Measurements from ENCODE around the gene KIF25.
A peak's percentile ranks its signal among the peaks of the same experiment; 100 is the strongest.

Gene KIF25

GRCh38 chr6:168053086-168053956 lies 55.9 kb downstream of the KIF25 start:
- in situ Hi-C loops (cut with HindIII; ENCODE audit: low pct_ligation_motif_present, low pct_unique_long_range_greater_than_20kb, low sequenced_read_pairs) = no loop called here
- DNase-seq = no peak

DNA sequence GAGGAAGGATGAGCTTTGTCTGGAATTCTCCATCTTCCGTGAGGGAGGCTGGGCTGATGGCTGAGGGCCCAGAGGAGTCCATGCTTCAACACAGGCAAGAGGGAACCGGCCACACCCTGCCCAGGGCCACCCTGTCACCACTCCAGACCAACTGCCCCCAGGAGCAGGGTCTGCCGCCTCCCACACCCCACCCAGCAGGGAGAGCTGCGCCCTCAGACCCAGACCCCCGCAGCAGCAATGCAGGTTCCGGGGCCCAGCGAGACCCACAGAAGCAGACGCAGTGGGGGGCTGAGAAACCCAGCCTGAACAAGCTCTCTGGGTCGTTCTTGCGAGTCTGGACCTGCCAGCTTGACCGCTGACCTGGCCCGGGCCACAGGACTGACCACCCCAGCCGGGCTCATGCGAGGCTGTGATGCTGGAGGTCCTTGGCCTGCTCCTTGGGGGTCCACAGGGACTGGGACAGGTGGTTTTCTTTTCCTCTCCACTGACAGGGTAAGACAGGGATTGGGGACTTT lies 56.5 kb downstream of the KIF25 start:
- in situ Hi-C loops (cut with HindIII; ENCODE audit: low pct_ligation_motif_present, low pct_unique_long_range_greater_than_20kb, low sequenced_read_pairs) = no loop called here
- DNase-seq = no peak

- no peak for DNase-seq
- in situ Hi-C loops (cut with HindIII; ENCODE audit: low pct_ligation_motif_present, low pct_unique_long_range_greater_than_20kb, low sequenced_read_pairs) = no loop called here
These were observed 57.5 kb downstream of the KIF25 start for GRCh38 chr6:168054765-168055560.

GRCh38 chr6:168055696-168056489 lies 58.4 kb downstream of the KIF25 start:
- no peak for DNase-seq
- in situ Hi-C loops (cut with HindIII; ENCODE audit: low pct_ligation_motif_present, low pct_unique_long_range_greater_than_20kb, low sequenced_read_pairs) = no loop called here

DNA sequence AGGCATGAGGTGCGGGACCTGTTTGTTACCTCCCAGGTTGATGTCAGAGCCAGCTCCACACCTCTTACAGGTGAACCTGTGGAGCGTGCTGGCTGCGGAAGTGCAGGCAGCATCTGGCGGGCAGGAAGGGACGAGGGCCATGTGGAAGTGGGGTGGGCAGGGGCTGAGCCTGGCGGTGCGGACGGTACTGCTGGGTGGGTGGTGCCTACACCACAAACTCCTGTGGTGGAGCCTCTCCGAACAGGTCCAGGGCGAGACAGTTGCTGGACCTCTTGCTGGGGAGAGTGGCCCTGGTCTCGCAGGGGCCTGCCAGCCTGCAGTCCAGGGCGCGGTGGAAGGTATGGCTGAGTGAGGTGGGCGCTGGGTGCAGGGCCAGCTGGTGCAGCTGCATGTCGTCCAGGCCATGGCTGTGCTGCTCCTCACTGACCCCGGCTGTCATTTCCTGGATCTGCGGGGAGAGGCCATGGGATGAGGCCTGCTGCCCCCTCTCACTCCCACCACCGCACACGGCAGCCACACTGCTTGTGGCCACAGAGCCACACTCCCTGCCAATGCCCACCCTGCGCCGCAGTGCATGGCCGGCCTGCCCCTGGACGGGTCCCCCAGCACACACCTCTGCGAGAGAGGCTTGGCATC lies 59.5 kb downstream of the KIF25 start:
- in situ Hi-C loops (cut with HindIII; ENCODE audit: low pct_ligation_motif_present, low pct_unique_long_range_greater_than_20kb, low sequenced_read_pairs) = no loop called here
- no peak for DNase-seq

- in situ Hi-C loops (cut with HindIII; ENCODE audit: low pct_ligation_motif_present, low pct_unique_long_range_greater_than_20kb, low sequenced_read_pairs) = no loop called here
- no peak for DNase-seq
These were observed 60.4 kb downstream of the KIF25 start for GRCh38 chr6:168057836-168058235.

DNA sequence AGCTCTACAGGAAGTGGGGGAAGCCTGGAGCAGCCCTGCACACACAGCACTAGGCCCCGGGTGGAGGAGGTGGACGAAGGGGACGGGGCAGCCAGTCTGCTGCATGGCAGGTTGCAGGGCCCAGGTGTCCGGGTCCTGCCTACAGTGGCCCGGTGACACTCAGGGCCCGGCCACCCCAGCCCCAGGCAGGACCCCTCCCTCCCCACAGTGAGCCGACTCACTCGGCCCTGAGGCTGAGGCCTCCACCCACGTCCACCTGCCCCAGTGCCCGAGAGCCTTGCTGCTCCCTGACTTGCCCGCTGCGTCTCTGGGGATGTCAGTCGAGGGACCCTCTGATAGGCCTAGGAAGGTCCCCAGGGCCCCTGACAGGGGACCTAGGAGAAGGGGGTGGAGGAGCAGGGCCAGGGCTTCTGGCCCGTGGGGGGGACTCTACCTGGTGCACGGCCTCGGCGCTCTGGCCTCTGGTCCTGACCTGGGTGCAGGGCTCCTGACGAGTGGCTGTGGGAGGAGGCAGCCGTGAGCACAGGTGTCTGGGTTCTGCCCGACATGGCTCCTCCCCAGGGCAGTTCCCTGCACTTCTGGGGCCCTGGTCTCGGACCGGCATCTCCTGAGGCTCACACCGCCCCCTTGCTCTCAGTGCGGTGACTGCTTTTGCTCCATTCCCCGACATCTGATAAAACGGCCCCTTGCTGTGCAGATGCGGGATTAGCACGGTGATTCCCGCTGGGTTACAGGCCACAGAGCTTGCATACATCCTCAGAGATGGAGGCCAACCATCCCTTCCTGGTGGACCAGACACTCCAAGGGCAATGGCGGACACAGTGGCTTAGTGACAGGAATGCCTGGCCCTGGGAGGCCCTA lies 61.5 kb downstream of the KIF25 start:
- no peak for DNase-seq
- in situ Hi-C loops (cut with HindIII; ENCODE audit: low pct_ligation_motif_present, low pct_unique_long_range_greater_than_20kb, low sequenced_read_pairs) = no loop called here

DNA sequence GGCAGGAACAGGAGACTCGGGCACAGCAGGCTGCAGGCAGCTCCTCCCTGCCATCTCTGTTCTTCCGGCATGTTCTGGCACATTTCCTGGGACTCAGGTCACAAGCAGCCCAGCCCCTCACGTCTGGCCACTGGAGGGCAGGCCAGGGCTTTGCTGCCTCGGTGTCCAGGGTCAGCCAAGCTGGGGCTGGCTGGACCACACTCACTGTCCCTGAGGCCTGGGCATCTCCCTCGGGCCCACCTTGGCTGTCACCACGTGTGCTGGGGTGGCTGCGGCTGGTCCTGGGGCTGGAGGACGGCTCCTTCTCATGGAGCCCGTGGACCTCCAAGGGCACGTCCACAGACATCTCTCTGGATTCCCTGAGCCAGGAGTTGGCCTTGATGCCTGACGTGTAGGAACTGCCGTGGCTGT lies 63.1 kb downstream of the KIF25 start:
- in situ Hi-C loops (cut with HindIII; ENCODE audit: low pct_ligation_motif_present, low pct_unique_long_range_greater_than_20kb, low sequenced_read_pairs) = no loop called here
- peak; percentile 51 for DNase-seq

- no peak for DNase-seq
- in situ Hi-C loops (cut with HindIII; ENCODE audit: low pct_ligation_motif_present, low pct_unique_long_range_greater_than_20kb, low sequenced_read_pairs) = no loop called here
These were observed 64.1 kb downstream of the KIF25 start for GRCh38 chr6:168061269-168062210.

- in situ Hi-C loops (cut with HindIII; ENCODE audit: low pct_ligation_motif_present, low pct_unique_long_range_greater_than_20kb, low sequenced_read_pairs) = no loop called here
- DNase-seq = no peak
These were observed 65.1 kb downstream of the KIF25 start for GRCh38 chr6:168062346-168063289.

- DNase-seq = no peak
- in situ Hi-C loops (cut with HindIII; ENCODE audit: low pct_ligation_motif_present, low pct_unique_long_range_greater_than_20kb, low sequenced_read_pairs) = no loop called here
These were observed 66.0 kb downstream of the KIF25 start for GRCh38 chr6:168063431-168063830.

DNA sequence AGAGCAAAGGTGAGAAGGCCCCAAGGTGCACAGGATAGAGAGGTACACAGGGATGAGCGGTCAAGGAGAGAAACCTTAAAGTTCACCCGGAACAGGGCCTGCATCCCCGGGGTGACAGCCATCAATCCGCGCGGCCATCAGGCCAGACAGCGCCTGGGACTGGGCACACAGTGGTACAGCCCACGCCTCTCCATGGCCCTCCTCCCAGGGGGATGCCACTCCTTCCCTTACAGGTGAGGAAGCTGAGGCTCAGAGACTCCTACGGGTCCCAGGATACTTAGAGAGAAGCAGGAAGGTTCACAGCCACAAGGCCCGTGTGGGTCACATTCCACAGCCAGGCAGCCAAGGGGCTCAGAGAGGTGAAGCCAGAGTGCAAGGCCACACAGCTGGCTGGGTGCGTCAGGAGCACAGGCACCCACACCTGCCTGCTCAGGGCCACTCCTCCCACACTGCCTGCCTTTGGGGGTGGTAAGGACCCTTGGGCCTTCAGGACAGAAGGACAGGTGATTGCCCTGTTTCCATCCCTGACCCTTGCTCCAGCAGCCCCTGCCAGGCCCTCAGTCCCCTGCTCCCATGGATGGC lies 66.8 kb downstream of the KIF25 start:
- no peak for DNase-seq
- in situ Hi-C loops (cut with HindIII; ENCODE audit: low pct_ligation_motif_present, low pct_unique_long_range_greater_than_20kb, low sequenced_read_pairs) = no loop called here

DNA sequence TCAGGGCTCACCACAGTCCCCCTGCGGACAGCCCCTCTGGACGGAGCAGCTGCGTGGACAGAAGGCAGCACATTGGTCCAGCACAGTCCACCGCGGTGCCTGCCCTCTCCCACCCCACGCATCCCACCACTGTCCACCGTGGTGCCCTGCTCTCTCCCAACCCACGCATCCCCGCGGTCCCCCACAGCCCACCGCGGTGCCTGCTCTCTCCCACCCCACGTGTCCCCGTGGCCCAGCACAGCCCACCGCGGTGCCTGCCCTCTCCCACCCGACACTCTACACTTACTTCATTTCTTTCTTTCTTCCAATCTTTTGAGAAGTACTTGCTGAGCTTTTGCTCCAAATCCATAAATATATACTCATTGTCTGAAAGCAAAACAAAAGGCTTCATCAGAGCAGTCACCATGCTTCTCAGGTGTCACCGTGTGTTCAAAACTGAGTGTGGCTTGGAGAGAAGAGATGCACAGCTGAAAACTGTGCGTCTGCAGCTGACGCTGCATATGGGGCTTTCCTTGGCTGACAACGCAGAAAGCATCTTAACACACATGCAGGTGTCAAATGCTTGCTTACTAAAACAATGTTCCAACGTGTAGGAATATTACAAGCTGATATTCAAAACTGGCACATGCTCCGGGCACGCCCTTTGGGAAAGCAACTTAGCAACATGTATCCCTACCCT lies 69.7 kb downstream of the KIF25 start:
- in situ Hi-C loops (cut with HindIII; ENCODE audit: low pct_ligation_motif_present, low pct_unique_long_range_greater_than_20kb, low sequenced_read_pairs) = no loop called here
- no peak for DNase-seq

GRCh38 chr6:168070804-168071203 lies 73.3 kb downstream of the KIF25 start:
- no peak for DNase-seq
- in situ Hi-C loops (cut with HindIII; ENCODE audit: low pct_ligation_motif_present, low pct_unique_long_range_greater_than_20kb, low sequenced_read_pairs) = no loop called here

DNA sequence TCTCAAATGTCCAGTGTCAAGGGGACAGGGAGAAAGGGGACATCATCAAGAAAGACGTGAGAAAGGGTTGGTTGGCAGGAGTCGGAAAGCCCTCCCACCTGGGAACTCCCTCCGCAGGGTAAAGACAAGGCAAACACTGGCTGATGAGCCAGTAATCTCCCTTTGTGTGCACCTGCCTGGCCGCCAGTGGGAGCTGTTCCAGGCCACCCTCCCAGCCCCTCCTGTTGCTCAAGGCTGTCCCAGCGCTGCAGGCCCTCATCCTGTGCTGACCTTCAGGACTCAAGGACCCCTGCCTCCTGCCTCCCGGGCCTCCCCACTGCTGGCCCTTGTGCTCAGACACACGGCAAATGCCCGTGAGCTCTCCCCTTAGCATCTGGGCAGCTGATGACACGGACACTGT lies 74.1 kb downstream of the KIF25 start:
- DNase-seq = no peak

More for the DNA sequence above, 74.1 kb downstream of the KIF25 start:
- in situ Hi-C loops (cut with HindIII; ENCODE audit: low pct_ligation_motif_present, low pct_unique_long_range_greater_than_20kb, low sequenced_read_pairs) = no loop called here
